T-helper 22 cell (primary cell): ENCODE results near the gene HSBP1.

Source experiments
- DNase-seq: peaks from one replicate; pipeline ENCODE4 v3.0.0-alpha.2; 2020; ENCODE audit warnings: low read depth

The HSBP1 gene

DNA sequence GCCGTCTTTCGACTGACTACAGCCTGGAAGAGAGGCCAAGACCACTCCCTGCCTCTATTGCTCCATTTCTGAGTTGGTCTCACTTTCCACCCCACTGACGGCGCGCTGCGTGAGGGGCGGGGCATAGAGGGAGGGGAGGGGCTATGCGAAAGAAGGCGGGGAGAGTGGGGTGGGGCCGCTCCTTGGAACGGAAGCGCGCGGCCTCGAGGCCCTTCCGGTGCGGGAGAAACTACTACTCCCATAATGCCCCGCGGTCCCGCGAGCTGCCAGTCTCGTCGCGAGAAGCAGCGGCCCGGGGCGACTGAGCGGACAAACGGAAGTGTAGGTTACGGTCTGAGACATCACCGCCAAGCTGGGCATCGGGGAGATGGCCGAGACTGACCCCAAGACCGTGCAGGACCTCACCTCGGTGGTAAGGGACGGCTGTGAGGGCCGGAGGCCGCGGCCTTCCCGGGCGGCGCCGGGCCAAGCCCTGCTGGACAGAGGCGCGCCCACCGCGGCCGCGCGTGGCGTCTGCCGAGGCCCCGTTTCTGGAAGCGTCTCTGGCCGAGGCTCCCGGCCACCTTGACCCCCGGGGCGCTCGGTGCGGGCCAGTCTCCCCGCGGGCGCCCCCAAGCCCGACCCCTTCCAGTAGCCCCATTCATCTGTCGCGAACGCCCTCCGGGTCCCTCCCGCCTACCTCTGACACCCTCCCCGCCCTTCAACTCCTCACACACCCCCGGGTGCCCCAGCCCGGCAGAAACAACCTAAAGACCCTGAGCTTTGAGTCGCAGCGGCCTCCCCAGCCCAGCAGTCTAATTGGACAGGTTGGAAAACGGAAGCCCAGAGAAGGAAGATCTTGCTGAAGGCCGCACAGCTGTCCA lies at the start of gene HSBP1:
Gene HSBP1, plus strand, starts transcription at position 269 of the 863 bp plus-strand sequence. Its CDS starts 99 bp downstream, at position 368.
- peak; percentile 80 for DNase-seq

DNA sequence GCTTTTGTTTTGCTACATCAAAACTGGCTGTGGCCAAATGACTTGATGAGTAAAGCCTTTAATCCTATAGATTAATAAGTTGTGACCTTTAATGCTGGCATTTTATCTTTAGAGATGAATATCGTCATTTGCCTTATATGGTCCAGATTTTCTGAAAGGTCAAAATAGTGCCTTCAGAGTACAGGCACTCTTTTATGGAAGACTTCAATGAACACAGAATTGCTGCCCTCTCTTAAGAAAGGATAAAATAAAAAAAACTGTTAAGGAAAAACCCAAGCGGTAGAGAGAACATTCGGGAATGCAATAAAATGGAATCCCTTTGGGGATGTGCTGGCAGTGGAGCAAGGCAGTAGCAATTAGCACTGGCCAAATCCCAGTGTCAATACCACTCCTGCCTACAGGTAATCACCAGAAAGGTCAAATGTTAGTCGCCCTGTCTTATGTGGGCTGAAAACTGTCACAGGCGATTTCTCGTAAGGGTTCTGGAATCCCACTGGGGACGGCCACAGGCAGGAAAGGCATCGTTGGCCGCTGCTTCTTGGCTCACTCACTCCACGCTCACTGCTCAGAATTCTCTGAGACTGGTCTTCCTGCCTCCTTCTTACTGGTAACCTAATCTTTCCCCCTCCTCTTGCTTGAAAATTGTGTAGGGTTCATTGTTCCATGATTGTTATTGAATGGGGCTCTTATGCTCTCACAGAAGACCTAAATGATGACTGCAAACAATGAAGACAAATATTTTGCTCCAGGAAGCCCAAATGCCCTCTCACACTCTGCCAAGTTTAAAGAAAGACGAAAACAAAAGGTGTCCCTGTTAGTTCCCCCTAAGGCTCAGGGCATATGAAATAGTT lies 45.4 kb upstream of the HSBP1 start:
- no peak for DNase-seq

DNA sequence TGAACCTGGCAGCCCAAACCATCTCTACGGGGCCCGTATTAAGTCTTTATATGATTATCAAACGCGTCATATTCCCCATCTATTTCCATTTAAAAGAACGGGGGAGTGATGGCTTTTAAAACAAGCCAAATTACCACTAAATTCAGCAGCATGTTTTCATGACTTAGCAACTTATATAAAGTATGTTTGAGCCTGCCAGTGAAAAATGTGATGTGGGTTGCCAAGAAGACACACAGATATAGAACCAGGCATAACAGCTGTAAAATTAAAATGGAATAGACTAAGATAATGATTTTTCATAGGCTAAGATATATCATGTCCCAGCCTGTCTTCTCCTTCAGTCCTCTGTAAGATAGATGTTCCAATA lies 44.8 kb upstream of the HSBP1 start:
- no peak for DNase-seq

DNA sequence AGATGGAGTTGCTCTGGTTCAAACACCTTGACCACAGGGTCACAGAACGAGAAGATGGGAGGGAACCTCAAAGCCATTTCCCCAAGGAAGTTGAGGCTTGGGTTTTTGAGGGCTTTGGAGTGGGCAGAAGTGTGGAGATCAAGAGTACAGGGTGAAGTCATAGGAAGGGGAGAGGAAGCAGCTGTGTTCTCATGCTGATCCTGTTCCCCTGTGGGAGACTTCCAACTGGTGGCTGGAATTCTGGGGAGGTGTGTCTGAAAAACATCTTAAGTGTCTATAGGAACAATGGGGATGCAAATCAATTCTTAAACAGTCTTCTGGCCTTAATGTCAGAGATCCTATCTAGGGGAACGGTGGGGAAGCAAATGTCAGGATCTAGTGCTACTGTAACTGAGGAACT lies 38.8 kb upstream of the HSBP1 start:
- DNase-seq: no peak

DNA sequence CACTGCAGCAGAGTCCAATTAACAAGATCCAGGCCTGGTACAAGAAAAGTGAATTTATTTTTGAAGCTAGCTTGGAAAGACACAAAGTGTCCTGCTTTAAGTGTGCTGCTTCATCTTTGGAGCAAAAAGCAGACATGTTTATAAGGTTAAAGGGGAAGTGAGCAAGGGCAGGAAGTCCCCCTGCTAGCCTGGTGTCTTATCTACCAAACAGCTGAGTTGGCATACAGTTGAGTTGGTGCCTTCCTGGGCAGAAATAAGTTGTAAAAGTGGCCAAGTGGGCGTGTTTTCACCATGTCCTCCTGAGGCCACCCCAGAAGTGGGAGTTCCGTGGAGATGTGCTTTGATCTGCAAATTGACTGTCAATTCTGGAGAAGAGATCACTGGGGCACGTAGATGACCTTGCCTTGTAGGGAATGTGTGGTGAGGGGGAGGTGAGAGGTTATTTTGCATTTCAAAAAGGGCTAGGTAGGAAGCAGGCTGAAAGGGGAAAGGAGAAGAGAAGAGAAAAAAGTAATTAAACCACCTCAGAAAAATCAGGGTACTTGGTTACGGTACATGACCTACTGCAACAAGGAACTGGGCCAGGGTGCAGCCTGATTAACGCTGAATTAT lies 38.3 kb upstream of the HSBP1 start:
- DNase-seq: no peak

DNA sequence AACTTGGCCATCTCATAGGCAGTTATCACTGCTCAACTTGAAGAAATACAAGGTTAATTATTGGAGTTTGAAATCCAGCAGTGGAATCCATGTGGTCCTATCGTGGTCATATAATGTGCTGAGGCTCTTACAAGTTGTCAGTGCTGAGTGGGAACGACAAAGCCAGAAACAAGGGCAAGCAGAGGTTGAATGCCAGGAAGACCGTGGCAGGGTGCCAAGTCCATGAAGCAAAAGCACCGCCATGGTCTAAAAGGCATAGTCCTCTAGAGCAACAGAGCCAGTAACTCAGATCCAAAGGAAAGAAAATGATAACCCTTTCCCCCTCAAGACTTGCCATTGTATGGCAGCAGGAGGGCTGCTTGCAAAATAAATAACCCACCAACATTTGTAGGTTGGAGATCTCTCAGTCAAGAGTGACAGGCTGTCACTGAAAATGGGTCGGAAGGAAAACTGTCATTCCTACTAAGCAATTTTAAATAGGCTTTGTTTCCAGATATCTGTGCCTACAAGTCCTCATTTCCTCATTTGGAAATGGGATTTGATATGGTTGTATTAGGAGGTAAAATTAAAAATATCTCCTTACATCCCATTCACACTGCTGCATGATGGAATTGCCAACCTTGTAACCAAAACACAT lies 36.4 kb upstream of the HSBP1 start:
- no peak for DNase-seq

DNA sequence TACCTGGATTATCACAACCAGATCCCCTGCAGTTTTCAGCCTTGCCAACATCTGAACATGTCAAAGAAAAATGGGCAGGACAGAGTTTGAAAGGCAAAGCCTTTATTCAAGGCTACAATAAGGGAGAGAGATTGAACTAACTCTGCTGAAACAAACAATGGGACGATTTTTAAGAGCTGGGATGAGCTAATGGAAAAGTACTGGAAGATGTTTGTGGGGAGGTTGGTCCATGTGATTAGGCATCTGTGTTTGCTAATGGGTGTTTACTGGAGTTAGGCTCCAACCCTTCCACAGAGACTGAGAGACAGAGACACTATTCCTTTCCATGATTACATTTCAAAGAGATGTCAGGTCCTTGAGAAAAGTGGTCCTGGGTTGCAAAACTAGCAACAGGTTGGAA lies 35.0 kb upstream of the HSBP1 start:
- no peak for DNase-seq

DNA sequence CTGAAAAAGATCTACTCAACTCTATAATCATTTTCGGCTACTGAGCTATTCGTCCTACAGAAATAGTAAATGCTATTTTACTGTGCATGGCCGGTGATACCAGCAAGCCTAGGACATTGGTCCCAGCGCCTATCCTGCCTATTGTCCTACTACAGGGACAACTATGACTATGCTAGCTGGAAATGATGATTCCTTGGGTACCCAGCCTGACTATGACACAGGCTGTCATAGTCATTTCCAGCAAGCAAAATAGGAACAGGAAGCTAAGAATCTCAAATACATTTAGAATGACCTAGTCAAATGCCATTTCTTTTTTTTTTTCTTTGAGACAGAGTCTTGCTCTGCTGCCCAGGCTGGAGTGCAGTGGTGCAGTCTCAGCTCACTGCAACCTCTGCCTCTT lies 33.7 kb upstream of the HSBP1 start:
- DNase-seq: no peak

DNA sequence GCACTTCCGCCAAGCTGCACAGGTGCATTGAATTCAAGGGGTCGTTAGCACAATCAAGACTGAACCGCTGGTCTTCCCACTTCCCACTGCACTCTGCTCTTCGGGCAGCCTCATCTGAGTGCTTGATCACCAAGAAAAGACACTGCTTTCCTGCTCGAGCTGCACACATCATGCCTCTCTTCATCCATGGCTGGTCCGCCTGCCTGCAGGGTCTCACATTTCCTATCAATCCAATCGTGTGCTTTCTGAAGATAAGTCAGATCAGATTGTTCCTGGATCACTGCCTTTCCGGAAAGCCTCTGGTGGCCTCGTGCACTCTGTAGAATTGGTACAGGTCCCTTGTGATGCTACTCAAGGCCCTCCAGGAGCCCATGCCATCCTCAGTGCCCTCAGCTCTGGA lies 30.8 kb upstream of the HSBP1 start:
- no peak for DNase-seq

DNA sequence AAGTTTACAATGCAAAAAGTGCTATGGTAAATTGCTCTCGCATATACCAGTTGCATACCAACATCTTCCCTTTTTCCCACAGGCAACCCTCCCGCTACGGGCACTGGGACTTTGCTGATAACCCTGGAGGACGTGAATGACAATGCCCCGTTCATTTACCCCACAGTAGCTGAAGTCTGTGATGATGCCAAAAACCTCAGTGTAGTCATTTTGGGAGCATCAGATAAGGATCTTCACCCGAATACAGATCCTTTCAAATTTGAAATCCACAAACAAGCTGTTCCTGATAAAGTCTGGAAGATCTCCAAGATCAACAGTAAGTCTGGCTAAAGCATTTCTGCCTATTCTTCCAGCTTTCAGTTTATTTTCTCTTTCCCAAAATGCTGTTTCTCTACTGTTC lies 27.9 kb upstream of the HSBP1 start:
- no peak for DNase-seq

DNA sequence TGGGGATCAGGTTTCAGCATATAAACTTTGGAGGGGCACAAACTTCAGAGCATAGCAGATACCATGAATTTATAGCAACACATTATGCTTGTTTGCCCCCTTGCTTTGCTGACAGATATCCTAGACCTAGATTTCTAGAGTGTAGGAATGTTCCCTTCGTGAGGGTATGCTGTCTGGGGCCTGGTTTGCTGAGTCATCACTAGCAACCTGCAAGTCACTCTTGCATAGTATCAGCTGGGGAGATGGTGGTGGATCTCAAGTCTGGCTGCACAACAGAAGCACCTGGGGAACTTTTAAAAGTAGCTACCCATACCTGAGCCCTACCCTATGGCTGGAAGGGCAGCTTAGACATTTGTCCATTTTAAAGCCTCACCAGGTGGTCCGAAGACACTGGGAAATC lies 22.3 kb upstream of the HSBP1 start:
- DNase-seq: no peak

DNA sequence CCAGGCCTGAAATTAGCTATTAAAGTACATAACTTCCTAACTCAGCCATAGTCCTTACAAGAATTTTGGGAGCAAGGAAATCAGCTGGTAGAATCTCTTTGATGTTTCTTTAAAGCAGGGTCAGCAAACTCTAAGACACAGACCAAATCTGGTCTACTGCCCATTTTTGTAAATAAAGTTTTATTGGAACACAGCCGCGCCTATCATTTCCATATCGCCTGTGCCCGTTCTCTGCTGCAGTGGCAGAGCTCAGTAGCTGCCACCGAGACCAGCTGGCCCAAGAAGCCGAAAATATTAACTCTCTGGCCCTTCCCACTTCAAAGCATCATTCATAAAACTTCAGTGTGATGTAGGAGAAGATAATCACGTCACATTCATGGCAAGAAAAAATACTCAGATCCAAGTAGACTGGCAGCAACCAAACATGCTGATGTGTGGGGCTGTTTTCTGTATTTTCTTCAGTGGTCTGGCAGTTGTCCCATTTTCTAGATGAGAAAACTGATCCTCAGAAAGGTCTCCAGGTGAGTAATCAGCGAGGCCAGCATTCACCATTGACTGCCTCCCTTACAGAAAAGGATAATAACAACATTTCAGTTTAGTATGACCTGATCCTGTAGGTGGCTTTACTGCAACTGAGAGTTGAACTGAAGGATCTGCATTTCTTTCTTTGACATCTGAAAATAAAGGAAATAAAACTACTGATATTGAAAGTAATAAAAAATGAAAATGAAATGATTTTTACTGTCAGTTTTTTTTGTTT lies 18.0 kb upstream of the HSBP1 start:
- no peak for DNase-seq

DNA sequence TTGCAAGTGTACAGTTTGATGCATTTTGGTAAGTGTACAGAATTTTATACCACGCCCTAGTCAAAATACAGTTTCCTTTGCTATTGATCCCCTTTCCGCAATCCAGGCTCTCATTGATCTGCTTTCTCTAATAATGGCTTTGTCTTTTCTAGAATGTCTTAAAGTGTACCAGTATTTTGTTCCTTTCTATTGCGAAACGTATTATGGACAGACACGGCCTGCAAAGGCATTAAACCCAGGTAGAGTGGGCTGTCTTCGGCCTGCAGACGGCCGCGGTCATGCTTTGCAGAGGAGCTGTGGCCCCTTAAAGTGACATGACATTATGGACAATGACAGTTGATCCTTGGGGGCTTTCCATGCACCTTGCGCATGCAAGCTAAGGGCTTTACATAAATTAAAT lies 15.9 kb upstream of the HSBP1 start:
- no peak for DNase-seq

DNA sequence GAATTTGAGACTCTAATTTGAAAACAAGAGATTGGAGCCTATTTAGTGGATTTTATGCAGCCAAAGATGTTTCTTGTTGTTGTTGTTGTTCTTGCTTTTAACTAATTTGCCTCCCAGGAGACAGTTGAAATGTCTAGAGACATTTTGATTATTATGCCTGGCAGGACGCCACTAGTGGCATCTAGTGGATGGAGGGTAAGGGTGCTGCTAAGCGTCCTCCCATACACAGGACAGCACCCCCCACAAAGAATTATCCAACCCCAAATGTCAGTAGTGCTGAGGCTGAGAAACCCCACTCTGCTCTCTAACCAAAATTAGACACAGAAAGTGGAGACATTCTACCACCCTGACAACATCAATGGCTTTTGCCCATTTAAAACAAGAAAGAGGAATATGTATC lies 15.4 kb upstream of the HSBP1 start:
- no peak for DNase-seq

DNA sequence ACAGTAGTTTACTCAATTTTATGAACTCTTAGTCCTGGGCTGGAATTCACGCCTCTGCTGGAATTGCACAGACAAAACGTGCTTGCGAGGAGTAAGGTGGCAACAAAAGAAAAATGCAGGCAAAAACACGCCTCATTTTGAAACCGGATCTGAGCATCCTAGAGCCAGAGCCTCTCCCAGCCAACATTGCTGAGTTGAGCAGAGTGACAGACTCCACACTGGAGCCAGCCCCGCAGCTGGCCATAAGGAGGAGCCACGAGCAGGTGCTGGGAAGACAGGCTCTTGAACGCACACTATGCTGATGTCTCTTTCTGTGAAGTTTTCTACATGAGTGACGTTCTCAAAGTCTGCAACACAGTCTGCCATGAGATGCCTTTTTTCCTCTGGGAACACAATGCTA lies 14.6 kb upstream of the HSBP1 start:
- DNase-seq: no peak

DNA sequence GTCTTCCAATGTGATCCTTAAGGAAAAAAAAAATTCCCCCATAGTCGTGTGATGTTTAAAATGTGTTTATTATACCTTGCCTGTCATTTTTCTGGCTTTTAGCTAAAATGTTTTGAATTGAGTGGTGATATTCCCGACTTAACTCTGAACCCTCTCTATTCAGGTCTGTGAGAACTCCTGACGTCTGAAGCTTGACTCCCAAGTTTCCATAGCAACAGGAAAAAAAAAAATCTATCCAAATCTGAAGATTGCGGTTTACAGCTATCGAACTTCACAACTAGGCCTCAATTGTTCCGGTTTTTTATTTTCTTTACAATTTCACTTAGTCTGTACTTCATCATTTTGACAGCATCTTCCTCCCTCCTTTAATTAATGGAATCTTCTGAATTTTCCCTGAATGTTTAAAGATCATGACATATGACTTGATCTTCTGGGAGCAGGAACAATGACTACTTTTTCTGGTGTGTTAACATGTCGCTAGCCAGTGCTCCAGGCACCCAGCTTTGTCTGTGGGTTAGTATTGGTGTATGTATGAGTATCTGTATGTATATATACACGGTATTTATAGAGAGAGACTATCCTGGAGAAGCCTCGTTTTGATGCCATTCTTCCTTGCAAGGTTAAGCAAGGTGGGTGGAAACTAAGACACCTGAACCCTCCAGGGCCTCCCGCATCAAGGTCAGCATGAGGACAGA lies 12.8 kb upstream of the HSBP1 start:
- DNase-seq: no peak

DNA sequence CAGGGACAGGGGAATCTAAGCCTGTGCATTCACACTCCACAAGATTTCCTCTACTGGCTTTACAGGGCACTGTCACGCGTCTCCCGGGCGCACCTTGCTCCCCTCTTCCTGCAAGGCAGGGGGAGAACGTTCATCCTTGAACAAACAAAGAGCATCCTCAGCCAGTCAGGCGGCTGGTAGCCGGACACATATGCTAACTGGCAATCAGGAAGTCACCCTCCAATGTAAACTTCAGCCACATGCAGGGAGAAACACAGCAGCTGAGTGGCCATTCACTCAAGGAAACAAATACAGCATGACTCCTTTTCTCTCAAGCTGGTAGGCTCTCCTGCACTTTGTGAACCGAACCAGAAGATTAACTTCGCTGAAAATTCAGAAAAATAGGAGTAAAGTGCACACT lies 10.8 kb upstream of the HSBP1 start:
- DNase-seq: no peak

DNA sequence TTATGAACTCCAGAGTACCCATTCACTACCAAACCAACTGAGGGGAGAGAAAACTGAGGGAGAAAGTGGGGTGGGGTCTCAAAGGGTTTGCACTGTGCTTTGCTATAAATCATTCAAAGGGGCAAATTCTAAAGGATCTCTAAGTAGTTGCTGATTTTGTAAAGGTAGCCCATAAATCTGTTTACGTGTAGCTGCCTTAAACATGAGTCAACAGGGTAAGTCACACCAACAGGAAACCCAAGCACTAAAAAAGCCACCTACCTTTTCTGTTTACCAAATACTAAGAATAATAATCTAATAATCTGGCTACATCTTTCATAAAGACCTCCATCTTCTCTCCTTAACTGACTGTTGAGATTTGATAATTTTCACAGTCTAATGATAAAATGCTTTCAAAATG lies 8.4 kb upstream of the HSBP1 start:
- no peak for DNase-seq

DNA sequence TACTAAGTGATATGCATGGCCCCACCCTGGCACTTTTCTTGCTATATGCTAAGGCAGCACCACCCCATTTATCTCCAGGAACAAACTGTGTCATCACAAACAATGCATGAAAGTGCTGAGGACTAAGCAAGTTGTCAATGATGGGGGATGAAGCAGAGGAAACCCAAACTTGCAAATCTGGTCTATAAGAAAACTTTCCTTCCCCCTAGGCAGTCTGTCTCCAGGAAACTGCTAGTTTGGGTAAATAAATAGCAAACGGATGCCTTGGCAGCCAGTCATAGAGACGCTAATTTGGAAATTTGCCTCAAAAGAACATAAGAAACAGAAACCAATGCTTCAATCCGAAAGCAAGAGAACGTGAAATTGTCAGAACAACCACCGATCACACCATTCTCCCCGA lies 5.6 kb upstream of the HSBP1 start:
- DNase-seq: no peak

DNA sequence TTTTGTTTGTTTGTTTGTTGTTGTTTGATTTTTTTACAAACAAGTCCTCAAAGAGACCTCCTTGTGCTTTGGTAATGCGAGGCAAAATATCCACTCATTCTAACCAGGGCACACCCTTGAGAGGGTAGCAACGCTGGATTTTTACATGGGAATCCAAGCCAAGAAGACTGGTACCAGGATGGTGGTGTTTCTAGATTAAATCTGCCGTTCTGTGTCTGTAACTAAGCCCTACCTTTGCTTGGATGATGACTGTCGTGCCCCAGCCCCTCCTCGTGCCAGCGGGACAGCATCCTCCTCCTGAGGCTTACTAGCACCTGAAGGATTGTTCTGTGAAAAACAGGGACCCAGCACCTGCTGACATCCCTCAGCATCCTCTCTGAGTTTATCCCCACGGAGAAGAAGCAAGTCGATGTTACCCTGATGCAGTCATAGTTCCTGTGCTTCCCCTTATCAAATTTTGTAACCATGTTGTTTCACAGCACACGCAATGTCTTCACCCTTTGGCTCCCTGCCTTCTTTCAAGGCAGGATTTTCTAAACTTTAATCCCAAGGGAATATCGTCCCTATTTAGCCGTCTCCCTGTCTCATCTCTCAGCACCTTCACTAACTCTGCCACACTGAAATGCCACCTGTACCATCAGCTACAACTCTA lies 5.1 kb upstream of the HSBP1 start:
- DNase-seq: no peak

DNA sequence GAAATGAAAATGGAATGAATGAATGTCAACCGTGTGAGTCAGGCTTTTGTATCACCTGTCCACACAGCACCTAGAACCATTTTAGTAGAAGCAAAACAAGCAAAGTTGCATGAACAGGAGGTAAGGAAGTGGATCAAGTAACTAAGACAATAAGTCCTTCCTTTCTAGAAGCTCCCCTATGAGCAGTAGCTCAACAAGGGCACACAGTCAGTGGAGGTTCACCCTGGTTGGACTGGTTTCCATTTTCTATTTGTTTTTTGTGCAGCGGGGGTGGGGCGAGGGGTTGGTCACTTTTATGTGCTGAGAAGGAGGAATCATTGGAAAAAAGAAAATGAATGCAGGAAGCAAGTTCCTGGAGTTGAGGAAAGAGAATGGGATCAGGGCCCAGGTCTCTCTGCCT lies 4.0 kb upstream of the HSBP1 start:
- no peak for DNase-seq
